Erythroblast (primary cell): ENCODE data around the gene RNU5D-1.

Experiments
- DNase-seq, 2 experiments: peaks; one replicate each; lab custom pipeline; 2025; lab: John Stamatoyannopoulos, UW
- GATA1 ChIP-seq: IDR thresholded peaks from 2 replicates; pipeline ENCODE4 v1.6.1; 2011; ENCODE audit warnings: low read depth, mild to moderate bottlenecking, control low read depth, low read length, moderate library complexity
- POLR2A ChIP-seq: IDR thresholded peaks from 2 replicates; pipeline ENCODE4 v1.6.1; 2011; ENCODE audit warnings: mild to moderate bottlenecking, low read length

RNU5D-1 gene

GRCh38 chr1:44698138-44698537 lies 32.8 kb downstream of the RNU5D-1 start:
- TF ChIP-seq GATA1 (no peak), POLR2A (no peak)
- no peak for DNase-seq

- DNase-seq = peak; percentile 52 to 56
- no peak for TF ChIP-seq GATA1
- TF ChIP-seq POLR2A = no peak
These were observed 34.1 kb downstream of the RNU5D-1 start for GRCh38 chr1:44696789-44697345.

- no peak for TF ChIP-seq POLR2A
- no peak for TF ChIP-seq GATA1
These were observed 34.9 kb downstream of the RNU5D-1 start for GRCh38 chr1:44696101-44696500.

GRCh38 chr1:44695671-44696070 lies 35.3 kb downstream of the RNU5D-1 start:
- DNase-seq = no peak
- TF ChIP-seq POLR2A (no peak), GATA1 (no peak)

More at GRCh38 chr1:44696101-44696500, 34.9 kb downstream of the RNU5D-1 start:
- peak in 1 of 2 experiments; percentile 33 for DNase-seq

GRCh38 chr1:44694863-44695478 lies 36.0 kb downstream of the RNU5D-1 start:
- DNase-seq = no peak
- TF ChIP-seq GATA1 = no peak
- TF ChIP-seq POLR2A = no peak

- peak in 1 of 2 experiments; percentile 52 for DNase-seq
- TF ChIP-seq POLR2A (no peak), GATA1 (no peak)
These were observed 37.1 kb downstream of the RNU5D-1 start for GRCh38 chr1:44693900-44694299.

GRCh38 chr1:44693159-44693558 lies 37.8 kb downstream of the RNU5D-1 start:
- DNase-seq = no peak
- TF ChIP-seq GATA1 (no peak), POLR2A (no peak)

- DNase-seq = no peak
- TF ChIP-seq POLR2A (no peak), GATA1 (no peak)
These were observed 41.6 kb downstream of the RNU5D-1 start for GRCh38 chr1:44689447-44689765.

GRCh38 chr1:44688760-44689446 lies 42.1 kb downstream of the RNU5D-1 start:
- no peak for TF ChIP-seq GATA1
- TF ChIP-seq POLR2A = no peak
- no peak for DNase-seq

GRCh38 chr1:44685881-44686280 lies 45.1 kb downstream of the RNU5D-1 start:
- DNase-seq = no peak
- TF ChIP-seq GATA1 = no peak
- TF ChIP-seq POLR2A = no peak

GRCh38 chr1:44685218-44685617 lies 45.8 kb downstream of the RNU5D-1 start:
- TF ChIP-seq POLR2A (no peak), GATA1 (no peak)
- no peak for DNase-seq

- DNase-seq = no peak
- TF ChIP-seq POLR2A = no peak
- no peak for TF ChIP-seq GATA1
These were observed 46.4 kb downstream of the RNU5D-1 start for GRCh38 chr1:44684525-44684924.

- DNase-seq = no peak
- TF ChIP-seq POLR2A = no peak
- TF ChIP-seq GATA1 = no peak
These were observed 48.1 kb downstream of the RNU5D-1 start for GRCh38 chr1:44682883-44683265.

GRCh38 chr1:44681905-44682882 lies 48.8 kb downstream of the RNU5D-1 start:
- DNase-seq = no peak
- TF ChIP-seq POLR2A = no peak
- TF ChIP-seq GATA1 = no peak
